CD14-positive monocyte (primary cell): ENCODE measurements around the gene PLPPR3. TPM values are rescaled to one million over a fixed set of nuclear protein-coding genes. Genes with fewer than 3 reads are reported as not detected.

ENCODE experiments used
- DNase-seq, 3 donors: peaks; one replicate each; pipeline ENCODE4 v3.0.0-alpha.2; 2011 to 2022
- H2AFZ ChIP-seq: 2 replicates; pipeline ENCODE4 v1.6.0; 2012; ENCODE audit warnings: mild to moderate bottlenecking, low read depth, low read length, inconsistent platforms; ENCODE audit not compliant: insufficient read depth, poor library complexity, severe bottlenecking
- H3K27ac ChIP-seq, 2 donors: 1 replicate in 1 of 2; 2 replicates in 1 of 2; pipeline ENCODE4 v1.5.1; 2012 to 2013; ENCODE audit warnings: low read length in 2 of 2, control low read depth in 1 of 2, inconsistent platforms in 1 of 2, low read depth in 1 of 2, mild to moderate bottlenecking in 1 of 2
- H3K27me3 ChIP-seq, 2 donors: one replicate each; pipeline versions ENCODE4 v1.6.0 to v1.6.1; 2011 to 2013; ENCODE audit warnings: low read length in 2 of 2; ENCODE audit not compliant: control insufficient read depth in 2 of 2, insufficient read depth in 2 of 2
- H3K36me3 ChIP-seq, 2 donors: replicated peaks in 1 of 2; 1 replicate in 1 of 2; 2 replicates in 1 of 2; pipeline versions ENCODE4 v1.5.1 to v1.6.1; 2012 to 2013; ENCODE audit warnings: low read length in 2 of 2, control low read depth in 1 of 2, inconsistent platforms in 1 of 2, mild to moderate bottlenecking in 1 of 2; ENCODE audit not compliant: insufficient read depth in 2 of 2, control insufficient read depth in 1 of 2
- H3K4me1 ChIP-seq, 2 donors: 1 replicate in 1 of 2; 2 replicates in 1 of 2; pipeline versions ENCODE4 v1.5.1 to v1.6.1; 2012 to 2013; ENCODE audit warnings: low read length in 2 of 2, control low read depth in 1 of 2, inconsistent platforms in 1 of 2, mild to moderate bottlenecking in 1 of 2, moderate library complexity in 1 of 2; ENCODE audit not compliant: insufficient read depth in 2 of 2, control insufficient read depth in 1 of 2
- H3K4me2 ChIP-seq: replicated peaks from 2 replicates; pipeline ENCODE3; 2012; ENCODE audit warnings: low read length, moderate library complexity, mild to moderate bottlenecking; ENCODE audit not compliant: poor library complexity, severe bottlenecking; ENCODE audit errors: extremely low read depth
- H3K4me3 ChIP-seq, 3 experiments: fragments of 200-600 bp in 1 of 3; sonication (generic) in 1 of 3; replicated peaks in 1 of 3; 1 replicate in 2 of 3; 2 replicates in 1 of 3; pipeline ENCODE4 v1.5.1; 2011 to 2013; ENCODE audit warnings: low read length in 3 of 3, mild to moderate bottlenecking in 3 of 3, control low read depth in 2 of 3, low read depth in 2 of 3, inconsistent platforms in 1 of 3, moderate library complexity in 1 of 3
- H3K79me2 ChIP-seq: 2 replicates; pipeline ENCODE4 v1.6.0; 2012; ENCODE audit warnings: mild to moderate bottlenecking, control low read depth, inconsistent platforms, low read length, moderate library complexity; ENCODE audit not compliant: insufficient read depth
- H3K9ac ChIP-seq: 2 replicates; pipeline ENCODE4 v1.6.0; 2017; ENCODE audit warnings: low read length, mild to moderate bottlenecking; ENCODE audit not compliant: insufficient read depth, poor library complexity, severe bottlenecking
- H3K9me3 ChIP-seq, 2 donors: replicated peaks in 1 of 2; 1 replicate in 1 of 2; 2 replicates in 1 of 2; pipeline versions ENCODE4 v1.5.1 to v1.6.1; 2012 to 2013; ENCODE audit warnings: low read length in 2 of 2, control low read depth in 1 of 2; ENCODE audit not compliant: control insufficient read depth in 1 of 2, insufficient read depth in 1 of 2
- H4K20me1 ChIP-seq: 2 replicates; pipeline ENCODE4 v1.6.0; 2012; ENCODE audit warnings: mild to moderate bottlenecking, low read length, control low read depth, moderate library complexity; ENCODE audit not compliant: insufficient read depth
- H3K27ac Mint-ChIP-seq, 7 donors: one replicate each; pipeline ENCODE4 v1.8.0; 2020; ENCODE audit warnings: mild to moderate bottlenecking in 7 of 7, mixed read lengths in 7 of 7, moderate library complexity in 6 of 7, inconsistent platforms in 2 of 7
- H3K27me3 Mint-ChIP-seq, 3 donors: one replicate each; pipeline ENCODE4 v1.8.0; 2021 to 2022; ENCODE audit warnings: low read depth in 3 of 3, mild to moderate bottlenecking in 3 of 3, mixed read lengths in 3 of 3, moderate library complexity in 3 of 3, inconsistent platforms in 1 of 3
- H3K36me3 Mint-ChIP-seq, 2 donors: one replicate each; pipeline ENCODE4 v1.8.0; 2020; ENCODE audit warnings: mixed read lengths in 2 of 2, inconsistent platforms in 1 of 2, mild to moderate bottlenecking in 1 of 2
- H3K4me1 Mint-ChIP-seq: one replicate; pipeline ENCODE4 v1.8.0; 2020; ENCODE audit warnings: mild to moderate bottlenecking, mixed read lengths
- H3K4me3 Mint-ChIP-seq, 2 donors: one replicate each; pipeline ENCODE4 v1.8.0; 2020; ENCODE audit warnings: mild to moderate bottlenecking in 2 of 2, mixed read lengths in 2 of 2, moderate library complexity in 1 of 2
- H3K9me3 Mint-ChIP-seq, 7 donors: one replicate each; pipeline ENCODE4 v1.8.0; 2020 to 2022; ENCODE audit warnings: mixed read lengths in 7 of 7, mild to moderate bottlenecking in 6 of 7, moderate library complexity in 6 of 7, inconsistent platforms in 2 of 7
- CTCF ChIP-seq: fragments of 200-600 bp; IDR thresholded peaks from one replicate; pipeline ENCODE4 v1.8.0; 2022; ENCODE audit warnings: antibody characterized with exemption, mild to moderate bottlenecking
- WGBS: methylation state at CpG from one replicate; pipeline ENCODE4 v1.1.5; 2013; ENCODE audit warnings: missing lambda C conversion rate; ENCODE audit not compliant: insufficient coverage; 5-methylcytosine and 5-hydroxymethylcytosine counted together
- intact Hi-C, 2 donors: fragments of 100-400 bp; cut with micrococcal nuclease; formaldehyde crosslinking; loops; one replicate each; pipeline versions ENCODE4 v1.15.0 to v1.15.1; 2023
- polyA plus RNA-seq, 3 donors: library from polyadenylated mRNA; depleted of rRNA in 1 of 3; unstranded in 2 of 3; stranded (reverse) in 1 of 3; fragments of 300-500 nt in 2 of 3; fragments of >200 nt in 1 of 3; fragmentation: Illumina TruSeq in 2 of 3; gene quantifications; 1 replicate in 2 of 3; 2 replicates in 1 of 3; pipeline ENCODE4 v1.2.3, GENCODE V29; 2012 to 2021

PLPPR3 gene
- polyA plus RNA-seq, 3 donors, result 1.2 TPM; not detected in 2

DNA sequence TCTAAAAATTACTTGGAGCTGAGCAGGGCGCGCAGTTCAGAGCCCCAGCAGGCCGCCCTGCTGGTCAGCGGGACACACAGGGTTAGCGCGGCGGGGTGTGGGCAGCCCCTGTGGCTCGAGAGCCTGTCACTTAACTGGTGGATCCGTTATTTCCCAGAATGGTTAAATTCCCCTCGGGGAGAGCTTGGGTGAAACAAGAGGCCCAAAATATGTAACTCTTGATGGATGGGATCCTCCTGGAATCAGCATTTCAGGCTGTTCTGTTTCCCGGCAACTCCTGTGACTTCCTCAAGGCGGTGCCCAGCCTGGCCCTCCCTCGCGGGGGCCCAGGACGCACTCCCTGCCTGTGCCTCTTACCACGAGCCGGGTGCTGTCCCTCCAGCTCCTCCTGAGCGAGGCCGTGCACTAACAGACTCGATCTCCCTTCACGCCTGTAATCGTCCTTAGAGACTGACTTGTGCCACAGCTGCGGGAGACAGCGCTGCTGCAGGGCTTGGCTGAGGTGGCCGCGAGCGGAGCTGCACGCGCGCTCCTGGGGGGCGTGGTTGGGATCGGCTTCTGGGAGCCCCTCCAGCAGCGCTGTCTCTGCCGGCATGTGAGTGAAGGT lies 14.8 kb downstream of the PLPPR3 start:
- H3K4me1 ChIP-seq, result peaks cover 0 to under 1% of the 10 kb centered on the region in 2 donors
- no peak overlapping the region for H3K9ac ChIP-seq
- DNase-seq, result no peak
- H4K20me1 ChIP-seq, result peaks cover 100% of the 10 kb centered on the region
- Mint-ChIP-seq H3K4me3 (no peak overlapping the region), H3K27ac (peak overlapping the region in 1 of 7 donors; percentile 22), H3K36me3 (peaks cover 51 to 83% of the 10 kb centered on the region in 2 donors), H3K27me3 (no peaks in the 10 kb centered on the region), H3K9me3 (peaks cover 0 to 1% (median 0%) of the 10 kb centered on the region in 7 donors), H3K4me1 (no peaks in the 10 kb centered on the region)
- H3K79me2 ChIP-seq, result peaks cover 96% of the 10 kb centered on the region
- peaks cover 80 to 98% of the 10 kb centered on the region in 2 donors for H3K36me3 ChIP-seq
- no peaks in the 10 kb centered on the region for H3K9me3 ChIP-seq
- H3K4me3 ChIP-seq, result no peak overlapping the region
- no peak overlapping the region for H3K4me2 ChIP-seq
- WGBS, result 85% methylated on average over 19 of the region's 34 CpGs
- no peaks in the 10 kb centered on the region for H3K27me3 ChIP-seq
- no peak overlapping the region for H2AFZ ChIP-seq
- H3K27ac ChIP-seq, result no peak overlapping the region
- no peak for TF ChIP-seq CTCF
- intact Hi-C loops, result no loop called here

GRCh38 chr19:805600-806550 lies 15.9 kb downstream of the PLPPR3 start:
- Histone ChIP-seq H4K20me1 (peaks cover 100% of the 10 kb centered on the region), H3K4me3 (no peak overlapping the region), H3K4me2 (no peak overlapping the region), H3K4me1 (peaks cover 7 to 11% of the 10 kb centered on the region in 2 donors), H3K27me3 (no peaks in the 10 kb centered on the region), H3K9me3 (no peaks in the 10 kb centered on the region), H3K36me3 (peaks cover 80 to 98% of the 10 kb centered on the region in 2 donors), H3K79me2 (peaks cover 98% of the 10 kb centered on the region), H3K27ac (no peak overlapping the region), H3K9ac (no peak overlapping the region), H2AFZ (no peak overlapping the region)
- no peak overlapping the region for H3K4me3 Mint-ChIP-seq
- DNase-seq, result no peak
- peak; percentile 35 for TF ChIP-seq CTCF
- no peak overlapping the region for H3K27ac Mint-ChIP-seq
- intact Hi-C loops, result no loop called here
- H3K27me3 Mint-ChIP-seq, result no peaks in the 10 kb centered on the region
- WGBS, result 96% methylated on average over 79 of the region's 93 CpGs
- peaks cover 0 to 1% (median 0%) of the 10 kb centered on the region in 7 donors for H3K9me3 Mint-ChIP-seq
- H3K4me1 Mint-ChIP-seq, result peaks cover 6% of the 10 kb centered on the region
- peaks cover 46 to 84% of the 10 kb centered on the region in 2 donors for H3K36me3 Mint-ChIP-seq
